Keratinocyte (primary cell): ENCODE measurements around the gene CALML6. TPM values are rescaled to one million over a fixed set of nuclear protein-coding genes. Genes with fewer than 3 reads are reported as not detected.
A peak's percentile ranks its signal among the peaks of the same experiment; 100 is the strongest.

Experiments
- DNase-seq: peaks from one replicate; pipeline ENCODE4 v3.0.0-alpha.2; 2011; ENCODE audit warnings: low read depth, missing footprints, low spot score
- FAIRE-seq: peaks from 2 replicates; lab custom pipeline; 2011; peaks lifted over from hg19 to GRCh38; lab: Jason Lieb, UNC
- H2AFZ ChIP-seq: 2 replicates; pipeline ENCODE4 v1.6.0; 2012; ENCODE audit warnings: low read length, control low read depth, inconsistent platforms; ENCODE audit not compliant: control insufficient read depth
- H3K27ac ChIP-seq: 2 replicates; pipeline ENCODE4 v1.5.1; 2011; ENCODE audit warnings: low read length; ENCODE audit not compliant: control insufficient read depth, insufficient read depth
- H3K27me3 ChIP-seq: 3 replicates; pipeline ENCODE4 v1.6.0; 2011; ENCODE audit warnings: low read length; ENCODE audit not compliant: control insufficient read depth, insufficient read depth; ENCODE audit errors: extremely low read depth
- H3K36me3 ChIP-seq, 2 experiments: 2 replicates in 1 of 2; 3 replicates in 1 of 2; pipeline ENCODE4 v1.5.1; 2011; ENCODE audit warnings: low read length in 2 of 2, mild to moderate bottlenecking in 1 of 2; ENCODE audit not compliant: control insufficient read depth in 2 of 2, insufficient read depth in 2 of 2; ENCODE audit errors: extremely low read depth in 1 of 2
- H3K4me1 ChIP-seq: 3 replicates; pipeline ENCODE4 v1.5.1; 2011; ENCODE audit warnings: low read length; ENCODE audit not compliant: control insufficient read depth, insufficient read depth; ENCODE audit errors: extremely low read depth
- H3K4me2 ChIP-seq: 3 replicates; pipeline ENCODE4 v1.6.0; 2011; ENCODE audit warnings: low read depth, low read length; ENCODE audit not compliant: control insufficient read depth, insufficient read depth; ENCODE audit errors: extremely low read depth
- H3K4me3 ChIP-seq, 3 experiments: fragments of 200-600 bp in 1 of 3; sonication (generic) in 1 of 3; 2 replicates in 2 of 3; 3 replicates in 1 of 3; pipeline ENCODE4 v1.5.1; 2011 to 2016; ENCODE audit warnings: low read length in 3 of 3, mild to moderate bottlenecking in 3 of 3, control low read depth in 2 of 3, inconsistent platforms in 1 of 3, low read depth in 1 of 3, mixed read lengths in 1 of 3, mixed run types in 1 of 3, moderate library complexity in 1 of 3; ENCODE audit not compliant: control insufficient read depth in 2 of 3, insufficient read depth in 2 of 3; ENCODE audit errors: extremely low read depth in 1 of 3
- H3K79me2 ChIP-seq: 2 replicates; pipeline ENCODE4 v1.6.0; 2012; ENCODE audit warnings: low read length; ENCODE audit not compliant: control insufficient read depth, insufficient read depth
- H3K9ac ChIP-seq: 3 replicates; pipeline ENCODE4 v1.6.0; 2011; ENCODE audit warnings: low read length; ENCODE audit not compliant: control insufficient read depth, insufficient read depth; ENCODE audit errors: extremely low read depth
- H3K9me1 ChIP-seq: 3 replicates; pipeline ENCODE4 v1.6.0; 2011; ENCODE audit warnings: low read length; ENCODE audit not compliant: control insufficient read depth, insufficient read depth; ENCODE audit errors: extremely low read depth
- H3K9me3 ChIP-seq: 2 replicates; pipeline ENCODE4 v1.5.1; 2012; ENCODE audit warnings: low read depth, low read length; ENCODE audit not compliant: control insufficient read depth
- H4K20me1 ChIP-seq: 3 replicates; pipeline ENCODE4 v1.6.0; 2011; ENCODE audit warnings: low read length; ENCODE audit not compliant: control insufficient read depth, insufficient read depth; ENCODE audit errors: extremely low read depth
- CTCF ChIP-seq, 3 experiments: IDR thresholded peaks in 1 of 3; conservative IDR thresholded peaks in 1 of 3; optimal IDR thresholded peaks in 1 of 3; 2 replicates in 2 of 3; 3 replicates in 1 of 3; pipeline versions ENCODE3 to v1.5.1; 2011; ENCODE audit warnings: low read length in 3 of 3, mild to moderate bottlenecking in 3 of 3, moderate library complexity in 2 of 3, control low read depth in 1 of 3, inconsistent platforms in 1 of 3; ENCODE audit not compliant: insufficient read depth in 2 of 3; ENCODE audit errors: extremely low read depth in 1 of 3
- EZH2 ChIP-seq: IDR thresholded peaks from one replicate; pipeline ENCODE4 v1.6.1; 2012; ENCODE audit warnings: inconsistent platforms, mild to moderate bottlenecking, low read length, moderate library complexity
- dilution Hi-C: fragments of 300-500 bp; cut with MboI; formaldehyde crosslinking; loops from one replicate; pipeline ENCODE4 v1.7.0; 2020; ENCODE audit warnings: low sequenced_read_pairs; ENCODE audit not compliant: extremely low pct_ligation_motif_present
- polyA plus RNA-seq, 5 experiments: library from polyadenylated mRNA; depleted of rRNA in 3 of 5; stranded (reverse) in 3 of 5; stranded (forward) in 1 of 5; unstranded in 1 of 5; fragments of >200 nt; gene quantifications; 1 replicate in 1 of 5; 2 replicates in 3 of 5; 3 replicates in 1 of 5; pipeline versions ENCODE4 v1.2.1 to v1.2.3, GENCODE V29; 2011 to 2012; ENCODE audit warnings: missing spikeins in 2 of 5, low read depth in 1 of 5, low replicate concordance in 1 of 5

The CALML6 gene
- polyA plus RNA-seq, 1 donor (not counting 4 experiments of a cell fraction or from before 2014, with no cell fraction given) = 0.08 TPM

GRCh38 chr1:1959459-1959839, 44.4 kb downstream of the CALML6 start:
- Histone ChIP-seq H2AFZ (no peak overlapping the region), H3K4me2 (no peak overlapping the region), H3K36me3 (no peaks in the 10 kb centered on the region), H3K9me3 (no peaks in the 10 kb centered on the region), H3K9ac (no peak overlapping the region), H3K4me3 (no peak overlapping the region), H3K9me1 (no peaks in the 10 kb centered on the region), H3K27ac (no peak overlapping the region), H4K20me1 (no peaks in the 10 kb centered on the region), H3K4me1 (peaks cover 6% of the 10 kb centered on the region), H3K79me2 (no peaks in the 10 kb centered on the region), H3K27me3 (peaks cover 13% of the 10 kb centered on the region)
- FAIRE-seq (no peak), DNase-seq (no peak)
- TF ChIP-seq EZH2 (no peak), CTCF (optimal IDR thresholded peaks at IDR 0.05 in 1 of 3, IDR thresholded peaks at IDR 0.05 in 1 of 3, conservative IDR thresholded peaks at IDR 0.05 in 1 of 3; ENCODE audit: extremely low read depth in 1 of 3, insufficient read depth in 2 of 3, low read length in 3 of 3) (no peak)
- dilution Hi-C loops = no loop called here

- Histone ChIP-seq H3K27me3 (peaks cover 13% of the 10 kb centered on the region), H3K27ac (no peak overlapping the region), H3K9ac (no peak overlapping the region), H3K36me3 (no peaks in the 10 kb centered on the region), H3K4me3 (no peak overlapping the region), H3K9me3 (no peaks in the 10 kb centered on the region), H2AFZ (peak overlapping the region; percentile 66), H3K4me2 (peak overlapping the region; percentile 54), H3K9me1 (no peaks in the 10 kb centered on the region), H4K20me1 (no peaks in the 10 kb centered on the region), H3K79me2 (no peaks in the 10 kb centered on the region), H3K4me1 (peaks cover 6% of the 10 kb centered on the region)
- peak; percentile 84 to 95 (median 94) for TF ChIP-seq CTCF (optimal IDR thresholded peaks at IDR 0.05 in 1 of 3, IDR thresholded peaks at IDR 0.05 in 1 of 3, conservative IDR thresholded peaks at IDR 0.05 in 1 of 3; ENCODE audit: extremely low read depth in 1 of 3, insufficient read depth in 2 of 3, low read length in 3 of 3)
- no peak for TF ChIP-seq EZH2
- FAIRE-seq = no peak
- dilution Hi-C loops = no loop called here
- peak; percentile 50 for DNase-seq
Observed at GRCh38 chr1:1959840-1960479, 44.9 kb downstream of the CALML6 start.
